Germinal center (tissue), 1 donor: ENCODE measurements around the gene RAD51B.
A peak's percentile ranks its signal among the peaks of the same experiment; 100 is the strongest.

Source experiments
- DNase-seq: peaks from one replicate; pipeline ENCODE4 v3.0.0; 2012; ENCODE audit warnings: mixed read lengths, low spot score

The RAD51B gene

GRCh38 chr14:68306934-68307789 lies 487.6 kb downstream of the RAD51B start:
- DNase-seq: no peak

- DNase-seq: no peak
Measured at GRCh38 chr14:68307790-68308168, 488.2 kb downstream of the RAD51B start.

GRCh38 chr14:68308726-68309520 lies 489.3 kb downstream of the RAD51B start:
- DNase-seq: no peak

- DNase-seq: no peak
Measured at GRCh38 chr14:68309616-68310015, 490.0 kb downstream of the RAD51B start.

GRCh38 chr14:68312300-68312699 lies 492.7 kb downstream of the RAD51B start:
- no peak for DNase-seq

GRCh38 chr14:68312884-68313610 lies 493.5 kb downstream of the RAD51B start:
- DNase-seq: peak; percentile 24

GRCh38 chr14:68314642-68315041 lies 495.1 kb downstream of the RAD51B start:
- DNase-seq: no peak

GRCh38 chr14:68315081-68315480 lies 495.5 kb downstream of the RAD51B start:
- no peak for DNase-seq

- DNase-seq: no peak
Measured at GRCh38 chr14:68316078-68316868, 496.7 kb downstream of the RAD51B start.

GRCh38 chr14:68317239-68317638 lies 497.7 kb downstream of the RAD51B start:
- no peak for DNase-seq

- no peak for DNase-seq
Measured at GRCh38 chr14:68318828-68319227, 499.2 kb downstream of the RAD51B start.

GRCh38 chr14:68320495-68320894 lies 500.9 kb downstream of the RAD51B start:
- DNase-seq: no peak

GRCh38 chr14:68322940-68323620 lies 503.5 kb downstream of the RAD51B start:
- no peak for DNase-seq

- DNase-seq: no peak
Measured at GRCh38 chr14:68325267-68325807, 505.8 kb downstream of the RAD51B start.

- no peak for DNase-seq
Measured at GRCh38 chr14:68327231-68327630, 507.7 kb downstream of the RAD51B start.

GRCh38 chr14:68328509-68328908 lies 508.9 kb downstream of the RAD51B start:
- DNase-seq: no peak

GRCh38 chr14:68331426-68331825 lies 511.8 kb downstream of the RAD51B start:
- DNase-seq: no peak

- DNase-seq: no peak
Measured at GRCh38 chr14:68331991-68332390, 512.4 kb downstream of the RAD51B start.

- DNase-seq: no peak
Measured at GRCh38 chr14:68333262-68333661, 513.7 kb downstream of the RAD51B start.

- DNase-seq: no peak
Measured at GRCh38 chr14:68335312-68335711, 515.7 kb downstream of the RAD51B start.

- no peak for DNase-seq
Measured at GRCh38 chr14:68336165-68336564, 516.6 kb downstream of the RAD51B start.
